DOHH2 (cell line): ENCODE results near the gene ANP32D.

Experiments
- H3F3A ChIP-seq: fragments of 200-600 bp; sonication (generic), shearing (Covaris generic); 2 replicates; pipeline ENCODE4 v1.6.0; 2016; ENCODE audit warnings: antibody characterized with exemption, mild to moderate bottlenecking; ENCODE audit not compliant: control insufficient read depth, insufficient read depth
- H3K27ac ChIP-seq: fragments of 200-600 bp; sonication (generic); 2 replicates; pipeline ENCODE4 v1.5.1; 2014; ENCODE audit warnings: low read depth, mild to moderate bottlenecking, low read length, moderate library complexity
- H3K27me3 ChIP-seq: fragments of 200-600 bp; sonication (generic); 2 replicates; pipeline ENCODE4 v1.6.1; 2014; ENCODE audit warnings: mild to moderate bottlenecking, low read length, mixed read lengths; ENCODE audit not compliant: control insufficient read depth
- H3K36me3 ChIP-seq: fragments of 200-600 bp; sonication (generic); 2 replicates; pipeline ENCODE4 v1.6.1; 2014; ENCODE audit warnings: mild to moderate bottlenecking, low read length, moderate library complexity, mixed read lengths; ENCODE audit not compliant: control insufficient read depth
- H3K4me1 ChIP-seq: fragments of 200-600 bp; sonication (generic); 2 replicates; pipeline ENCODE4 v1.6.1; 2014; ENCODE audit warnings: mild to moderate bottlenecking, low read length, mixed read lengths; ENCODE audit not compliant: control insufficient read depth
- H3K4me2 ChIP-seq: fragments of 200-600 bp; sonication (generic); 2 replicates; pipeline ENCODE4 v1.6.0; 2014; ENCODE audit warnings: mild to moderate bottlenecking, low read length, moderate library complexity
- H3K4me3 ChIP-seq: fragments of 200-600 bp; sonication (generic); 2 replicates; pipeline ENCODE4 v1.5.1; 2014; ENCODE audit warnings: mild to moderate bottlenecking, low read length, mixed read lengths
- H3K79me2 ChIP-seq: fragments of 200-600 bp; sonication (generic); 2 replicates; pipeline ENCODE4 v1.6.1; 2014; ENCODE audit warnings: mild to moderate bottlenecking, low read length, mixed read lengths; ENCODE audit not compliant: control insufficient read depth
- H3K9me2 ChIP-seq: fragments of 200-600 bp; sonication (generic); replicated peaks from 2 replicates; pipeline ENCODE4 v1.6.1; 2014; ENCODE audit warnings: mild to moderate bottlenecking, low read length, mixed read lengths; ENCODE audit not compliant: control insufficient read depth
- H3K9me3 ChIP-seq: fragments of 200-600 bp; sonication (generic); 2 replicates; pipeline ENCODE4 v1.6.1; 2014; ENCODE audit warnings: antibody characterized with exemption, low read length, mixed read lengths; ENCODE audit not compliant: control insufficient read depth, insufficient read depth
- H4K20me1 ChIP-seq: fragments of 200-600 bp; sonication (generic); 2 replicates; pipeline ENCODE4 v1.6.0; 2014; ENCODE audit warnings: low read depth, mild to moderate bottlenecking, antibody characterized with exemption, low read length, moderate library complexity; ENCODE audit not compliant: control insufficient read depth, insufficient read depth
- CTCF ChIP-seq: fragments of 200-600 bp; sonication (generic); IDR thresholded peaks from one replicate; pipeline ENCODE4 v1.5.1; 2014; ENCODE audit warnings: antibody characterized with exemption, mild to moderate bottlenecking, low read depth, low read length; ENCODE audit not compliant: poor library complexity, severe bottlenecking
- EZH2phosphoT487 ChIP-seq: fragments of 200-600 bp; sonication (generic); IDR thresholded peaks from 2 replicates; pipeline ENCODE4 v1.6.1; 2017; ENCODE audit warnings: borderline replicate concordance, mild to moderate bottlenecking, antibody characterized with exemption, low read length, moderate library complexity, mixed read lengths

The ANP32D gene

GRCh38 chr12:48441069-48441468, 31.3 kb upstream of the ANP32D start:
- H3K4me3 ChIP-seq = no peak overlapping the region
- H3K9me3 ChIP-seq = no peaks in the 10 kb centered on the region
- TF ChIP-seq CTCF (no peak), EZH2phosphoT487 (no peak)
- no peaks in the 10 kb centered on the region for H3K79me2 ChIP-seq
- H3K27me3 ChIP-seq = peaks cover 7% of the 10 kb centered on the region; the same call in 1 of the 2 replicates
- H3K4me2 ChIP-seq = no peak overlapping the region
- H3K27ac ChIP-seq = no peak overlapping the region
- no peaks in the 10 kb centered on the region for H3K36me3 ChIP-seq
- no peaks in the 10 kb centered on the region for H3F3A ChIP-seq
- no peaks in the 10 kb centered on the region for H3K9me2 ChIP-seq
- H3K4me1 ChIP-seq = no peaks in the 10 kb centered on the region
- H4K20me1 ChIP-seq = no peaks in the 10 kb centered on the region

DNA sequence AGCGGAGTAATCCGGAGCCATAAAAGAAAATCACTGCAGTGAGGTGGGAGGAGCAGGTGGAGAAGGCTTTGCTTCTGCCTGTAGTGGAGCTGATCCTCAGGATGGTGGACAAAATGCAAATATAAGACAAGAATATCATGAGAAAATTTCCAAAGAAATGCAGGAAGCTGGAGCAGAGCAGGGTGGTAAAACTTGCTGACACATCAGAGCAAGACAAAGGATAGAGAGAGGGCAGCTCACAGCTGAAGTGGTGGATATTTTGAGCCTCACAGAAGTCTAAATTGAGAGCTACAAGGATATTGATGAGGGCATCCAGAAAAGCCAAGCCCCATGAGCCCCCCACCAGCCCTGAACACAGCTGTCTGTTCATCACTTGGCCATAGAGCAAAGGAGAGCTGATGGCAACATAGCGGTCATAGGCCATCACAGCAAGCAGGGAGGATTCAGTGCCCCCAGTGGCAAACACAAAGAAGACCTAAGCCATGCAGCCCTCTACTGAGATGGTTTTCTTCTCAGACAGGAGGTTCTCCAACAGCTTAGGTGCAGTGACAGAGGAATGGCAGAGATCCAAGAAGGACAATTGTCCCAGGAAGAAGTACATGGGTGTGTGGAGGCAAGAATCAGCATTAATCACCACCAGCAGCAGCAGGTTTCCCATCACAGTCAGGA, 30.0 kb upstream of the ANP32D start:
- Histone ChIP-seq H3K9me2 (no peaks in the 10 kb centered on the region), H3K4me1 (no peaks in the 10 kb centered on the region), H3K9me3 (no peaks in the 10 kb centered on the region), H4K20me1 (no peaks in the 10 kb centered on the region), H3K36me3 (no peaks in the 10 kb centered on the region), H3K79me2 (no peaks in the 10 kb centered on the region), H3F3A (no peaks in the 10 kb centered on the region), H3K4me2 (no peak overlapping the region), H3K27ac (no peak overlapping the region), H3K4me3 (no peak overlapping the region), H3K27me3 (peaks cover 9% of the 10 kb centered on the region; the same call in 1 of the 2 replicates)
- no peak for TF ChIP-seq EZH2phosphoT487
- no peak for TF ChIP-seq CTCF

DNA sequence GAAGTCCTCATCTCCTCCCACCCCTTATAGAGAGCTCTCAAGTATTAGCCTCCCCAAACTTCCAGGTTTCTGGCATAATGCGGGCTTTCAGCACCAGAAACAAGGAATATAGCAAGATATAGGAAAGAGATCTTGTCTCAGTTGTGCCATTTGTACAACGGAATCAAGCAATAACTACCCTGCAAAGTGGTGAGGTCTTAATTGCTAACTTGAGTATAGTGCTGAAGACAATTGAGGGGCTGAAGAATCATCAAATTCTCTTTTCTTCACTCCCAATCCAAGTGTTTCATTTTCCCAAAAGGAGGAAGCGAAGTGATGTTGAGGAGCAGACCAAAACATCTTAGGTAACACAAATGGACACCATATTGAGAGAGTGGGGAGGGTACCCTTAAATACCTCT, 26.8 kb upstream of the ANP32D start:
- H3K27me3 ChIP-seq = peaks cover 12% of the 10 kb centered on the region; the same call in 1 of the 2 replicates
- H3F3A ChIP-seq = no peaks in the 10 kb centered on the region
- no peaks in the 10 kb centered on the region for H3K4me1 ChIP-seq

More for the DNA sequence above, 26.8 kb upstream of the ANP32D start:
- no peak for TF ChIP-seq CTCF
- TF ChIP-seq EZH2phosphoT487 = no peak
- Histone ChIP-seq H3K27ac (no peak overlapping the region), H4K20me1 (no peaks in the 10 kb centered on the region), H3K9me2 (no peaks in the 10 kb centered on the region), H3K9me3 (no peaks in the 10 kb centered on the region), H3K36me3 (no peaks in the 10 kb centered on the region), H3K4me3 (no peak overlapping the region), H3K79me2 (no peaks in the 10 kb centered on the region), H3K4me2 (no peak overlapping the region)
